Measurements from ENCODE around the gene MGME1. TPM values are rescaled to one million over a fixed set of nuclear protein-coding genes. Genes with fewer than 3 reads are reported as not detected.
A peak's percentile ranks its signal among the peaks of the same experiment; 100 is the strongest.

Gene MGME1
- total and polyA plus RNA-seq, 2 of the 13 experiments (the other 11 are each of a cell fraction or from before 2014, with no cell fraction given): 36.7 to 66.6 TPM

DNA sequence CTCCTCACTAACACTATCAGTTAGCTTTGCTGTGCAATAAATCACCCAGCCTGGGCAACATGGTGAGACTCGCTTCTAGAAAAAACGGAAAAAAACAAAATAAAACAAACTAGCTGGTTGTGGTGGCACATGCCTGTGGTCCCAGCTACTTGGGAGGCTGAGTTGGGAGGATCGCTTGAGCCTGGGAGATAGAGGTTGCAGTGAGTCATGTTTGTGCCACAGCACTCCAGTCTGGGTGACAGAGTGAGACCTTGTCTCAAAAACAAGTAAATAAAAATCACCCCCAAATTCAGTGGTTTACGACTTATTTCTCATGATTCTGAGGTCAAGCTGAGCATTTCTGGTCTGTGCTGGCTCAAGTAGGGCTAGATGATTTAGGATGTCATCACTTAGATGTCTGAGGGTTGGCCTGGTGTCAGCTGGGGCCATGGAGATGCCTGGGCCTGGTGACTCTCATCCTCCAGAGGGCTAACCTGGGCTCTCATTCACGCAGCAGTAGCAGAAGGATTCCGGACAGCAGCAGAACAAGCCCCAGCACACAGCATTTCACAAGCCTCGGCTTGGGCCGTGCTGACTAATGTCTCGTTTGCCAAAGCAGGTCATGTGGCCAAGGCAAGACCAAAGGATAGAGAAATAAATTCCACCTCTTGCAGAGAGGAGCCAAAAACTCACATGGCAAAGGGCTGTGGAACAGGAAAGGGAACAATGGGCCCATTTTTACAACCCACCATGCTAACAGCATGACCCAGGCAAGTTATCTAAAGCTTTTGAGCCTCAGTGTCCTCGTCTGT, 32.5 kb downstream of the MGME1 start (continued):
- TF ChIP-seq NCOA1 (CRISPR knock-in tag; IDR thresholded peaks at IDR 0.05): no peak
- TF ChIP-seq PCBP1 (IDR thresholded peaks at IDR 0.05; ENCODE audit: borderline replicate concordance, low read depth, low read length): no peak
- no peak for TF ChIP-seq ZNF296 (CRISPR knock-in tag; conservative IDR thresholded peaks at IDR 0.05)
- no peak for TF ChIP-seq FOXK2 (IDR thresholded peaks at IDR 0.05)
- TF ChIP-seq ZSCAN30 (CRISPR knock-in tag; IDR thresholded peaks at IDR 0.05): no peak
- peak; percentile 90 for TF ChIP-seq FOSL2 (CRISPR knock-in tag; IDR thresholded peaks at IDR 0.05)
- TF ChIP-seq MTA3 (CRISPR knock-in tag; IDR thresholded peaks at IDR 0.05): no peak
- TF ChIP-seq POGZ (CRISPR knock-in tag; IDR thresholded peaks at IDR 0.05): no peak
- no peak for TF ChIP-seq STAG1 (CRISPR knock-in tag; IDR thresholded peaks at IDR 0.05)
- TF ChIP-seq NFATC3 (CRISPR knock-in tag; IDR thresholded peaks at IDR 0.05): no peak
- no peak for TF ChIP-seq ZNF3 (CRISPR knock-in tag; IDR thresholded peaks at IDR 0.05)
- no peak for TF ChIP-seq ZNF788 (CRISPR knock-in tag; IDR thresholded peaks at IDR 0.05; ENCODE audit: borderline replicate concordance)
- no peak for TF ChIP-seq ZNF253 (CRISPR knock-in tag; IDR thresholded peaks at IDR 0.05; ENCODE audit: borderline replicate concordance)
- no peak for TF ChIP-seq ZNF260 (CRISPR knock-in tag; IDR thresholded peaks at IDR 0.05; ENCODE audit: borderline replicate concordance, low read depth)
- TF ChIP-seq, protein P1, sequence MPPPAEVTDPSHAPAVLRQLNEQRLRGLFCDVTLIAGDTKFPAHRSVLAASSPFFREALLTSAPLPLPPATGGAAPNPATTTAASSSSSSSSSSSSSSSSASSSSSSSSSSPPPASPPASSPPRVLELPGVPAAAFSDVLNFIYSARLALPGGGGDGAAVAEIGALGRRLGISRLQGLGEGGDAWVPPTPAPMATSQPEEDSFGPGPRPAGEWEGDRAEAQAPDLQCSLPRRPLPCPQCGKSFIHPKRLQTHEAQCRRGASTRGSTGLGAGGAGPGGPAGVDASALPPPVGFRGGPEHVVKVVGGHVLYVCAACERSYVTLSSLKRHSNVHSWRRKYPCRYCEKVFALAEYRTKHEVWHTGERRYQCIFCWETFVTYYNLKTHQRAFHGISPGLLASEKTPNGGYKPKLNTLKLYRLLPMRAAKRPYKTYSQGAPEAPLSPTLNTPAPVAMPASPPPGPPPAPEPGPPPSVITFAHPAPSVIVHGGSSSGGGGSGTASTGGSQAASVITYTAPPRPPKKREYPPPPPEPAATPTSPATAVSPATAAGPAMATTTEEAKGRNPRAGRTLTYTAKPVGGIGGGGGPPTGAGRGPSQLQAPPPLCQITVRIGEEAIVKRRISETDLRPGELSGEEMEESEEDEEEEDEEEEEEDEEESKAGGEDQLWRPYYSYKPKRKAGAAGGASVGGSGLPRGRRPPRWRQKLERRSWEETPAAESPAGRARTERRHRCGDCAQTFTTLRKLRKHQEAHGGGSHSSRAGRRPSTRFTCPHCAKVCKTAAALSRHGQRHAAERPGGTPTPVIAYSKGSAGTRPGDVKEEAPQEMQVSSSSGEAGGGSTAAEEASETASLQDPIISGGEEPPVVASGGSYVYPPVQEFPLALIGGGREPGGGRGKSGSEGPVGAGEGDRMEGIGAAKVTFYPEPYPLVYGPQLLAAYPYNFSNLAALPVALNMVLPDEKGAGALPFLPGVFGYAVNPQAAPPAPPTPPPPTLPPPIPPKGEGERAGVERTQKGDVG (CRISPR knock-in tag; IDR thresholded peaks at IDR 0.05; ENCODE audit: borderline replicate concordance): no peak
- TF ChIP-seq HOXA7 (CRISPR knock-in tag; IDR thresholded peaks at IDR 0.05): no peak
- 0 out of 2 replicates have a peak, but pooled peaks have one; percentile 20 for TF ChIP-seq DMAP1 (CRISPR knock-in tag; IDR thresholded peaks at IDR 0.05)
- TF ChIP-seq ZNF879 (CRISPR knock-in tag; IDR thresholded peaks at IDR 0.05): no peak
- peak; percentile 92 for TF ChIP-seq ZNF629 (CRISPR knock-in tag; conservative IDR thresholded peaks at IDR 0.05)
- TF ChIP-seq, protein P2, sequence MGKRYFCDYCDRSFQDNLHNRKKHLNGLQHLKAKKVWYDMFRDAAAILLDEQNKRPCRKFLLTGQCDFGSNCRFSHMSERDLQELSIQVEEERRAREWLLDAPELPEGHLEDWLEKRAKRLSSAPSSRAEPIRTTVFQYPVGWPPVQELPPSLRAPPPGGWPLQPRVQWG (CRISPR knock-in tag; IDR thresholded peaks at IDR 0.05; ENCODE audit: borderline replicate concordance, low read depth): no peak
- no peak for TF ChIP-seq ZNF737 (CRISPR knock-in tag; IDR thresholded peaks at IDR 0.05; ENCODE audit: borderline replicate concordance)
- no peak for TF ChIP-seq ZNF558 (CRISPR knock-in tag; IDR thresholded peaks at IDR 0.05; ENCODE audit: borderline replicate concordance)
- TF ChIP-seq MEF2D (CRISPR knock-in tag; IDR thresholded peaks at IDR 0.05): no peak
- TF ChIP-seq TBL1XR1 (IDR thresholded peaks at IDR 0.05; ENCODE audit: borderline replicate concordance, low read length, partially characterized antibody): no peak
- TF ChIP-seq ZNF232 (CRISPR knock-in tag; IDR thresholded peaks at IDR 0.05; ENCODE audit: borderline replicate concordance): no peak
- no peak for TF ChIP-seq DNMT3B (CRISPR knock-in tag; conservative IDR thresholded peaks at IDR 0.05)
- TF ChIP-seq ZEB1 (IDR thresholded peaks at IDR 0.05; ENCODE audit: insufficient replicate concordance, low read depth): no peak
- no peak for TF ChIP-seq ADNP (CRISPR knock-in tag; IDR thresholded peaks at IDR 0.05)
- TF ChIP-seq ZFP82 (CRISPR knock-in tag; IDR thresholded peaks at IDR 0.05; ENCODE audit: borderline replicate concordance): no peak
- no peak for TF ChIP-seq ZBTB42 (CRISPR knock-in tag; IDR thresholded peaks at IDR 0.05)
- no peak for TF ChIP-seq ZSCAN9 (CRISPR knock-in tag; IDR thresholded peaks at IDR 0.05; ENCODE audit: borderline replicate concordance)

All from HepG2 (cell line).